Measurements from ENCODE around the gene MGAT4D.

GRCh38 chr4:140426610-140427105, 71.4 kb downstream of the MGAT4D start:
- TF ChIP-seq CTCF (IDR thresholded peaks at IDR 0.05; ENCODE audit: low read length) (no peak), EZH2 (IDR thresholded peaks at IDR 0.05; ENCODE audit: borderline replicate concordance, low read length) (no peak)
